Measurements from ENCODE around the gene TBC1D30.

DNA sequence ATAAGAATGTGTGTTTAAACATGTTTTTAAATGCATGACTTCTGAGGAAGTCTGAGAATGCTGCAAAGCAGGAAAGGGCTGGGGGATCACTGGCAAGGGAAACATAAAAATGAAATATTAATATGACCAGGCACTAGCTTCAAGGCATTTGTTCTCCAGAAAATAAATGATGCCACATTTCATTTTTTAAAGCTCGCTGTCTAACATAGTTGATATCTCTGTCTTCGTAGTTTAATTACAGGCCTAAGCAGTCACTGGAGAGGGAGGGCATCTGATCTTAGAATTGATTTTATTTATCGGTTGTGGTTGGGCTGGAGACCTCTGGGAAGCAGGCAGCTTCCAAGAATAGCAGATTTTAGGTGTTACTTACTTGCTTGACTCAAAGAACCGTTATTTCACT lies 87.5 kb downstream of the TBC1D30 start:
- TF ChIP-seq JUND (IDR thresholded peaks at IDR 0.05) (no peak), RAD21 (IDR thresholded peaks at IDR 0.05) (no peak), NR2F2 (IDR thresholded peaks at IDR 0.05) (no peak), SP1 (IDR thresholded peaks at IDR 0.05) (no peak), GABPA (IDR thresholded peaks at IDR 0.05 in 1 of 2, conservative IDR thresholded peaks at IDR 0.05 in 1 of 2) (no peak), TAF1 (conservative IDR thresholded peaks at IDR 0.05) (no peak)
- TF ChIP-seq, protein P1, sequence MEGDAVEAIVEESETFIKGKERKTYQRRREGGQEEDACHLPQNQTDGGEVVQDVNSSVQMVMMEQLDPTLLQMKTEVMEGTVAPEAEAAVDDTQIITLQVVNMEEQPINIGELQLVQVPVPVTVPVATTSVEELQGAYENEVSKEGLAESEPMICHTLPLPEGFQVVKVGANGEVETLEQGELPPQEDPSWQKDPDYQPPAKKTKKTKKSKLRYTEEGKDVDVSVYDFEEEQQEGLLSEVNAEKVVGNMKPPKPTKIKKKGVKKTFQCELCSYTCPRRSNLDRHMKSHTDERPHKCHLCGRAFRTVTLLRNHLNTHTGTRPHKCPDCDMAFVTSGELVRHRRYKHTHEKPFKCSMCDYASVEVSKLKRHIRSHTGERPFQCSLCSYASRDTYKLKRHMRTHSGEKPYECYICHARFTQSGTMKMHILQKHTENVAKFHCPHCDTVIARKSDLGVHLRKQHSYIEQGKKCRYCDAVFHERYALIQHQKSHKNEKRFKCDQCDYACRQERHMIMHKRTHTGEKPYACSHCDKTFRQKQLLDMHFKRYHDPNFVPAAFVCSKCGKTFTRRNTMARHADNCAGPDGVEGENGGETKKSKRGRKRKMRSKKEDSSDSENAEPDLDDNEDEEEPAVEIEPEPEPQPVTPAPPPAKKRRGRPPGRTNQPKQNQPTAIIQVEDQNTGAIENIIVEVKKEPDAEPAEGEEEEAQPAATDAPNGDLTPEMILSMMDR (IDR thresholded peaks at IDR 0.05; ENCODE audit: low read depth, low read length, missing input control) = no peak
- TF ChIP-seq, protein P2, sequence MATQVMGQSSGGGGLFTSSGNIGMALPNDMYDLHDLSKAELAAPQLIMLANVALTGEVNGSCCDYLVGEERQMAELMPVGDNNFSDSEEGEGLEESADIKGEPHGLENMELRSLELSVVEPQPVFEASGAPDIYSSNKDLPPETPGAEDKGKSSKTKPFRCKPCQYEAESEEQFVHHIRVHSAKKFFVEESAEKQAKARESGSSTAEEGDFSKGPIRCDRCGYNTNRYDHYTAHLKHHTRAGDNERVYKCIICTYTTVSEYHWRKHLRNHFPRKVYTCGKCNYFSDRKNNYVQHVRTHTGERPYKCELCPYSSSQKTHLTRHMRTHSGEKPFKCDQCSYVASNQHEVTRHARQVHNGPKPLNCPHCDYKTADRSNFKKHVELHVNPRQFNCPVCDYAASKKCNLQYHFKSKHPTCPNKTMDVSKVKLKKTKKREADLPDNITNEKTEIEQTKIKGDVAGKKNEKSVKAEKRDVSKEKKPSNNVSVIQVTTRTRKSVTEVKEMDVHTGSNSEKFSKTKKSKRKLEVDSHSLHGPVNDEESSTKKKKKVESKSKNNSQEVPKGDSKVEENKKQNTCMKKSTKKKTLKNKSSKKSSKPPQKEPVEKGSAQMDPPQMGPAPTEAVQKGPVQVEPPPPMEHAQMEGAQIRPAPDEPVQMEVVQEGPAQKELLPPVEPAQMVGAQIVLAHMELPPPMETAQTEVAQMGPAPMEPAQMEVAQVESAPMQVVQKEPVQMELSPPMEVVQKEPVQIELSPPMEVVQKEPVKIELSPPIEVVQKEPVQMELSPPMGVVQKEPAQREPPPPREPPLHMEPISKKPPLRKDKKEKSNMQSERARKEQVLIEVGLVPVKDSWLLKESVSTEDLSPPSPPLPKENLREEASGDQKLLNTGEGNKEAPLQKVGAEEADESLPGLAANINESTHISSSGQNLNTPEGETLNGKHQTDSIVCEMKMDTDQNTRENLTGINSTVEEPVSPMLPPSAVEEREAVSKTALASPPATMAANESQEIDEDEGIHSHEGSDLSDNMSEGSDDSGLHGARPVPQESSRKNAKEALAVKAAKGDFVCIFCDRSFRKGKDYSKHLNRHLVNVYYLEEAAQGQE (IDR thresholded peaks at IDR 0.05) = no peak
- TF ChIP-seq, protein P3, sequence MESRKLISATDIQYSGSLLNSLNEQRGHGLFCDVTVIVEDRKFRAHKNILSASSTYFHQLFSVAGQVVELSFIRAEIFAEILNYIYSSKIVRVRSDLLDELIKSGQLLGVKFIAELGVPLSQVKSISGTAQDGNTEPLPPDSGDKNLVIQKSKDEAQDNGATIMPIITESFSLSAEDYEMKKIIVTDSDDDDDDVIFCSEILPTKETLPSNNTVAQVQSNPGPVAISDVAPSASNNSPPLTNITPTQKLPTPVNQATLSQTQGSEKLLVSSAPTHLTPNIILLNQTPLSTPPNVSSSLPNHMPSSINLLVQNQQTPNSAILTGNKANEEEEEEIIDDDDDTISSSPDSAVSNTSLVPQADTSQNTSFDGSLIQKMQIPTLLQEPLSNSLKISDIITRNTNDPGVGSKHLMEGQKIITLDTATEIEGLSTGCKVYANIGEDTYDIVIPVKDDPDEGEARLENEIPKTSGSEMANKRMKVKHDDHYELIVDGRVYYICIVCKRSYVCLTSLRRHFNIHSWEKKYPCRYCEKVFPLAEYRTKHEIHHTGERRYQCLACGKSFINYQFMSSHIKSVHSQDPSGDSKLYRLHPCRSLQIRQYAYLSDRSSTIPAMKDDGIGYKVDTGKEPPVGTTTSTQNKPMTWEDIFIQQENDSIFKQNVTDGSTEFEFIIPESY (IDR thresholded peaks at IDR 0.05) = no peak
